Muscle layer of duodenum (tissue), 2 donors: ENCODE measurements around the gene CMTR2.

Source experiments
- H3K27ac ChIP-seq: one replicate; pipeline ENCODE4 v1.7.0; 2013; ENCODE audit warnings: mild to moderate bottlenecking, low read length
- H3K27me3 ChIP-seq: one replicate; pipeline ENCODE4 v1.7.0; 2013; ENCODE audit warnings: low read depth, mild to moderate bottlenecking, control low read depth, low read length
- H3K36me3 ChIP-seq, 2 donors: one replicate each; pipeline ENCODE4 v1.7.0; 2013; ENCODE audit warnings: low read length in 2 of 2, control low read depth in 1 of 2, mild to moderate bottlenecking in 1 of 2; ENCODE audit not compliant: insufficient read depth in 2 of 2, control insufficient read depth in 1 of 2
- H3K4me1 ChIP-seq, 2 donors: one replicate each; pipeline ENCODE4 v1.7.0; 2013; ENCODE audit warnings: low read length in 2 of 2, mild to moderate bottlenecking in 2 of 2, control low read depth in 1 of 2, moderate library complexity in 1 of 2; ENCODE audit not compliant: insufficient read depth in 2 of 2, control insufficient read depth in 1 of 2
- H3K4me3 ChIP-seq, 2 donors: one replicate each; pipeline ENCODE4 v1.7.0; 2013; ENCODE audit warnings: low read length in 2 of 2, low read depth in 1 of 2, mild to moderate bottlenecking in 1 of 2
- H3K9me3 ChIP-seq, 2 donors: one replicate each; pipeline ENCODE4 v1.7.0; 2013; ENCODE audit warnings: low read length in 2 of 2, control low read depth in 1 of 2, mild to moderate bottlenecking in 1 of 2; ENCODE audit not compliant: control insufficient read depth in 1 of 2
- donor health status: healthy.

Gene CMTR2

DNA sequence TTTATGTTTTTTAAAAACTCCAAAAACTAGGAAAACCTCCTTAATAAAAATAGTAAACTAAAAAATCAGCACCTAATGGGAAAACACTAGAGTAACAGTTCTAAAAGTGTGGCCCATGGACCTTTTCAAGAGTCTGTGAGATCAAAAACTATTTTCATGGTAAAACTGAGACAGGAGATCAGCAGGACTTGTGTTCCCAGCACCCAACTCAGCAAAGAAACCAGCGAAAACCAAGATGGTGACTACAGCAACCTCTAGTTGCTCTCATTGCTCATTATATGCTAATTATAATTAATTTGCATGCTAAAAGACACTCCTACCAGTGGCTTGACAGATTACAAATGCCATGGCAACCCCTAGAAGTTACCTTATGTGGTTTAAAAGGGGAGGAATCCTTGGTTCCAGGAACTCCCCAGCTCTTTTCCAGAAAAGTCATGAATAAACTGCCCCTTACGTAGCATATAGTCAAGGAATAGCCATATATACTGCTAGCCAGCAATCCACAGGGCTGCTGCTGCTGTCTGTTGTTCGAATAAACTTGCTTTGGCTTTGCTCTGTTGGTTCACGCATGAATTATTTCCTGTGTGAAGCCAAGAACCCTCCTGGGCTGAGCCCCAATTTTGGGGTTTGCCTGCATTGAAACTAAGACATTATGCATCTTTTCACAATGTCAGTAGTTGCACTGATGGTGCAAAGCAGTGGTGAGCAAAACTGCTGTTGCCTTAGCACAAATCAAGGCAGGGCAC is 12.4 kb downstream of the CMTR2 start:
- Histone ChIP-seq H3K4me1 (no peaks in the 10 kb centered on the region), H3K9me3 (peaks cover 0 to 9% of the 10 kb centered on the region in 2 donors), H3K27ac (no peak overlapping the region), H3K27me3 (no peaks in the 10 kb centered on the region), H3K4me3 (no peak overlapping the region), H3K36me3 (no peaks in the 10 kb centered on the region)

DNA sequence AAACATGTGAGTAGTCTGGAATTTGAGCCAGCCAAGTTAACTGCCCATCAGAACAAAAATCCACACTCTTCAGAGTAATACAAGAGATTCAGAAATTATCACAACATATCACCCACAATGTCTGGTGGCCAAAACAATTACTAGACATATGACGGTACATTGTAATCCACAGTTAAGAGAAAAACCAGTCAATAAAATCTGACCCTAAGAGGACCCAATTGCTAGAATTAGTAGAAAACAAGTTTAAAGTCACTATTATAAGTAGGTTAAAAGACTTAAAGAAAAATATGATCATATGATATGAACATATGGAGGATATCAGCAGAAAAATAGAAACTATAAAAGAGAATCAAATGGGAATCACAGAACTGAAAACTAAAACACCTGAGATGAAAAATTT is 15.8 kb downstream of the CMTR2 start:
- no peaks in the 10 kb centered on the region for H3K27me3 ChIP-seq
- H3K4me3 ChIP-seq = no peak overlapping the region
- H3K27ac ChIP-seq = no peak overlapping the region
- H3K4me1 ChIP-seq = no peaks in the 10 kb centered on the region
- H3K36me3 ChIP-seq = no peaks in the 10 kb centered on the region
- peaks cover 0 to 9% of the 10 kb centered on the region in 2 donors for H3K9me3 ChIP-seq

DNA sequence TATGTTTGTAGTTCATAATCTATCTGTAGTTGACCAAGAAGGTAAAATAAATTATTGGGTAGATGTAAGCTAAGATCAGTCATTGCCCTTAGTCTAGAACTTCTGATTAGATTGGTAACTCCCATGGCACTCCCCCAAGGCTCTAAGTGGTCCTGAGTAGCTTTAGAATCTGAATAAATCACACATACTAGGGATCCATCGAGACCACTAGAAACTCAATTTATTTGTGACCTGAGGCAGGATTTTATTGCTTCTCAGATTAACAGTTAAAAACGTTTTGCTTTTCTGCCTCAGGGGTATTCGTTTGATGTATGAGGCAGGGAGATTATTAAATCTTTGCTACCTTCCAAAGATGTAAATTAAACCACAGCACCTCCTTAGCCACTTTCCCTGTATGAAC is 24.9 kb downstream of the CMTR2 start:
- no peaks in the 10 kb centered on the region for H3K27me3 ChIP-seq
- H3K27ac ChIP-seq = no peak overlapping the region
- H3K9me3 ChIP-seq = no peaks in the 10 kb centered on the region
- no peaks in the 10 kb centered on the region for H3K36me3 ChIP-seq
- H3K4me3 ChIP-seq = no peak overlapping the region
- no peaks in the 10 kb centered on the region for H3K4me1 ChIP-seq

DNA sequence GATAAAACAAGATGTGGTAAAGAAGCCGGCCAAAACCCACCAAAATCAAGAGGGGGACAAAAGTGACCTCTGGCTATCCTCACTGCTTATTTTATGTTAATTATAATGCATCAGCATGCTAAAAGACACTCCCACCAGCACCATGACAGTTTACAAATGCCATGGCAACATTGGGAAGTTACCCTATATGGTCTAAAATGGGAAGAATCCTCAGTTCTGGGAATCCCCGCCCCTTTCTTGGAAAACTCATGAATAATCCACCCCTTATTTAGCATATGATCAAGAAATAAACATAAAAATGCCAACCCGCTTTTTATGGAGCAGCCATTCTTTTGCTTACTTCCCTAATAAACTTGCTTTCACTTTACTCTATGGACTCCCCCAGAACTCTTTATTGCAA is 25.6 kb downstream of the CMTR2 start:
- no peak overlapping the region for H3K4me3 ChIP-seq
- no peak overlapping the region for H3K27ac ChIP-seq
- H3K4me1 ChIP-seq = no peaks in the 10 kb centered on the region
- H3K27me3 ChIP-seq = no peaks in the 10 kb centered on the region
- no peaks in the 10 kb centered on the region for H3K36me3 ChIP-seq
- no peaks in the 10 kb centered on the region for H3K9me3 ChIP-seq

DNA sequence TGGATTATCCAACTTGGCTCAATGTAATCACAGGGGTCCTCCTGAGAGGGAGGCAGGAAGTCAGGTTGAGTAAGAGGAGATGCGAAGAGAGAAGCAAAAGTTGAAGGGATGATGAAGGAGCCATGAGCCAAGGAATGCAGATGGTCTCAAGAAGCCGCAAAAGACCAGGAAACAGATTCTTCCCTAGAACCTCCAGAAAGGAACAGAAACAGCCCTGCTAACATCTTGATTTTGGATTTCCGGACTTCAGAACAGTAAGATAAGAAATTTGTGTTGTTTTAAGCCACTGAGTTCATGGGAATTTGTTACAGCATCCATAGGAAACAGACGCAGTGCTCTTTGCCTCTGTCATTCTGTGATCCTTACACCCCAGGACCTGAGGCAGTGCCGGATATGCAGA is 26.8 kb downstream of the CMTR2 start:
- Histone ChIP-seq H3K36me3 (no peaks in the 10 kb centered on the region), H3K4me1 (no peaks in the 10 kb centered on the region), H3K27ac (no peak overlapping the region), H3K9me3 (no peaks in the 10 kb centered on the region), H3K27me3 (no peaks in the 10 kb centered on the region), H3K4me3 (no peak overlapping the region)

DNA sequence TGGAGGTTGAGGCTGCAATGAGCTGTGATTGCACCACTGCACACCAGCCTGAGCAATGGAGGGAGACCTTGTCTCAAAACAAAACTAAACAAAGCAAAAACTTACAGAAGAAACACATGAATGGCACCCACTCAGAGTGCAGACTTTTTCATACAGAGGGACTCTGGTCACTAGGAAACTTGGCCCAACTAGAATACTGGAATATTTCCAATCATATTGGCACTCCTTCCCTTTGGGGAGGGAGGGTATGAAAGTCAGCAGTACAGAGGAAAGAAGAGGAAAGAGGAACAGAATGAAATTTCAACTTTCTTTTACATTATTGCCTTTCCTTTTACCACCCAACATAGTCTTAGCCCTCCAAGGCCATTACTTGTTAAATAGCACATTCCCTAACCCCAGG is 28.2 kb downstream of the CMTR2 start:
- H3K4me1 ChIP-seq = no peaks in the 10 kb centered on the region
- no peaks in the 10 kb centered on the region for H3K9me3 ChIP-seq
- no peak overlapping the region for H3K27ac ChIP-seq
- H3K27me3 ChIP-seq = no peaks in the 10 kb centered on the region
- H3K4me3 ChIP-seq = no peak overlapping the region
- no peaks in the 10 kb centered on the region for H3K36me3 ChIP-seq

DNA sequence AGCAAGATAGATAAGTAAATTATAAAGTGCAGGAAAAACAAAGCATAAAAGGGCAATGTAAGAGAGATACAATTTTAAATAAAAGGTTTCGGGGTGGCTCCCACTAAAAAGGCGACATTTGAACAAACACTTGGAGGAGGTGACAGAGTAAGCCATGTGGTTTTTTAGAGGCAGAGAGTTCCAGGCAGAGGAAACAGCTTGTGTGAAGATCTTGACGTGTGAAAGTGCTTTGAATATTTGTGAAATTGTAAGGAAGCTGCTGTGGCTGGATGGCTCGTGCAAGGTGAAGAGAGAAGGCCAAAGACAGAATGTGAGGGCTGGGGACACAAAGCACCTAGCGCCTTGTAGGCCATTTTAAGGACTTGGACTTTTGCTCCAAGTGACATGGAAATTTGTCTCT is 30.1 kb downstream of the CMTR2 start:
- Histone ChIP-seq H3K4me1 (no peaks in the 10 kb centered on the region), H3K27me3 (no peaks in the 10 kb centered on the region), H3K9me3 (no peaks in the 10 kb centered on the region), H3K4me3 (no peak overlapping the region), H3K27ac (no peak overlapping the region), H3K36me3 (no peaks in the 10 kb centered on the region)

DNA sequence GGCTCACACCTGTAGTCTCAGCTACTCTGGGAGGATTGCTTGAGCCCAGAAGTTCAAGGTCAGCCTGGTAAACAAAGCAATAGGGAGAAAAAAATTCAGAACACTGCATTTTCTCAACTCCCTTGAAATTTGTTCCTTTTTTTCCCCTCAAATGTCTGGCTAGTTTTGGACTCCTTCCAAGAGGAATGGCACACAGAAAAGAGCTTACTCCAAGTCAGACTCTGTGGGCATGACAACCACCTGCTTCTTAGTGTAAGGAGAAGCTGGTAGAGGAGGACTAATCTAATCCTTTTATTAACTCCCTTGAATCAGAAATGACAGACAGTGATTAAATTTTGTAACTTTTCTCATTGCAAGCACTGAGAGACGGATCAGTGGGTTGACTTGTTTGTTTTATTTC is 30.8 kb downstream of the CMTR2 start:
- Histone ChIP-seq H3K9me3 (no peaks in the 10 kb centered on the region), H3K27me3 (no peaks in the 10 kb centered on the region), H3K4me1 (no peaks in the 10 kb centered on the region), H3K4me3 (no peak overlapping the region), H3K27ac (no peak overlapping the region), H3K36me3 (no peaks in the 10 kb centered on the region)

DNA sequence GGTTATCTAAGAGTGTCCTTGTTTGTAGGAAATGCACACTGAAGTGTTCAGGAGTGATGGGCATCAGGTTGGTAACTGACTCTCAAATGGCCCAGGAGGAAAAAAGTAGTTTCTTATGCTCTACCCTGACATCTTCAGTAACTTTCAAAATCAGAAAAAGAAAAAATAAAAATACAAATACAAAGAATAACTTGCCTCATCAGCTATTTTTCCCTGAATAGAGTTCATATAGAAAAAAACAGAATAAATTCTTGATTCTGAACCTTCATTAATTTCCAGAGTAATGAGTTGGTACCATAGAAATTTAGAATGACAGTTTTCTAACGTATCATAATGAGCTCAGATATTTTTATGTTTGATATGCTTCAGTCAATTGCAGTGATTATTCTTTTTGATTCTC is 31.4 kb downstream of the CMTR2 start:
- Histone ChIP-seq H3K27me3 (no peaks in the 10 kb centered on the region), H3K4me1 (no peaks in the 10 kb centered on the region), H3K27ac (no peak overlapping the region), H3K9me3 (no peaks in the 10 kb centered on the region), H3K4me3 (no peak overlapping the region), H3K36me3 (no peaks in the 10 kb centered on the region)

DNA sequence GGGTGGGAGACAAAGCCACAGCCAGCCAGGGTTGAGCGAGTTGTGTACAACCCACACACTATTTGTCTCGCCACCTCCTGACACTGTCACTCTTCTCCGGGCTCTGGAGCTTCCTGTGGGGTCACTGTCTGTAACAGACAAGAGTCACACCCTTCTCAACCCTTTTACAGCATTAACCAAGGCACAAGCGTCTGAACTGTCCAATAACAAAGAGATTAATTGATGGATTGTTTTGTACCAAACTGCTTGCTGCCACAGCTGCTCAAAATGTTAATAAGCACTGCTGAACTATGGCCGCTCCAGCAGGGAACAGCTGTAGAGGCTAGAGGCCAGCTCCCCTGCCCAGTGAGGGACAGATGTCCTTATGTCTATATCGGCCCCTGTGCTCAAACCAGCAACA is 33.5 kb downstream of the CMTR2 start:
- H3K27me3 ChIP-seq = no peaks in the 10 kb centered on the region
- no peaks in the 10 kb centered on the region for H3K9me3 ChIP-seq
- H3K27ac ChIP-seq = no peak overlapping the region
- no peaks in the 10 kb centered on the region for H3K4me1 ChIP-seq
- H3K4me3 ChIP-seq = no peak overlapping the region
- no peaks in the 10 kb centered on the region for H3K36me3 ChIP-seq

DNA sequence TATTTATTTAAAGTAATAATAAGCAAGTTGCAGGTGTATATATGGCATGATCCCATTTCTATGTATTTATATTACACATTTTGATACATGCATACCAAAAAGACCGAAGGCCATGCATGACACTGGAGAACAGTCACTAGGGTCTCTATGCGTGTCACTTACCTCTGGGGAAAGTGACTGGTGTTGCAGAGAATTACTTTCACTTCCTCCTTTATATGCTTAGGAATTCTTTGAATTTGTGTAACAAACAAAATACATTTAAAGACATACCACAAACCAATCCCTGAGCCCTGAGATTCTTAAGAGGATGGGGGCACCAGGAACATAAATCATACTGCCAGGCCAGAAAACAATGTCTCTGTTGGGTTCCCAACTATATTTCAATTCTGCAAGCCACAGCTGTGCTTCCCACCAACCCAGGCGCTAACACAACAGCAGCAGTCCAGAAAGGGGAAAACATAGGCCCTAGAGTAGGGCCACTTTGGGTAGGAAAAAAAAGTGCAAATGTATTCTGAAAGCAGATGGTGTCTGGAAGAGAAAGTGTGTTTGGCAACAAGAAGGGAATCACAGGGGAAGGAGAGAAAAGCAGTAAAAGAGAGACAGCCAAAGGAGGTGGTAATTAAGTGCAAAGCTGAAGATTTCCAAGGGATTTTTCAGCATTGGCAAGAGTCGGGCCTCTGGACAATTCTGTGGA is 34.2 kb downstream of the CMTR2 start:
- H3K4me3 ChIP-seq = no peak overlapping the region
- no peaks in the 10 kb centered on the region for H3K4me1 ChIP-seq
- no peaks in the 10 kb centered on the region for H3K27me3 ChIP-seq
- H3K27ac ChIP-seq = no peak overlapping the region
- no peaks in the 10 kb centered on the region for H3K9me3 ChIP-seq
- no peaks in the 10 kb centered on the region for H3K36me3 ChIP-seq
